BJ (cell line): Measurements from ENCODE around the gene BUB1B. TPM values are rescaled to one million over a fixed set of nuclear protein-coding genes. Genes with fewer than 3 reads are reported as not detected.

Source experiments
- CTCF ChIA-PET: fragments of 350-600 bp; formaldehyde crosslinking; extraction: SDS; loops from one replicate; lab custom pipeline; 2021; ENCODE audit warnings: antibody characterized with exemption, inconsistent platforms; lab: Yijun Ruan, JAX
- POLR2A ChIA-PET: fragments of 300-600 bp; sonication (Branson Sonifier 250); formaldehyde crosslinking; extraction: SDS; loops from one replicate; lab custom pipeline; 2021; ENCODE audit warnings: antibody characterized with exemption; lab: Charles Lee
- DNase-seq: peaks from one replicate; pipeline ENCODE4 v3.0.0-alpha.2; 2011; ENCODE audit warnings: low read depth
- H3K27me3 ChIP-seq: 2 replicates; pipeline ENCODE4 v1.6.0; 2011; ENCODE audit warnings: low read length; ENCODE audit not compliant: control insufficient read depth, insufficient read depth
- H3K36me3 ChIP-seq: 2 replicates; pipeline ENCODE4 v1.5.1; 2011; ENCODE audit warnings: low read length; ENCODE audit not compliant: control insufficient read depth, insufficient read depth
- H3K4me3 ChIP-seq: 2 replicates; pipeline ENCODE4 v1.5.1; 2011; ENCODE audit warnings: low read depth, mild to moderate bottlenecking, control low read depth, low read length
- polyA plus RNA-seq: library from polyadenylated mRNA; depleted of rRNA; stranded (reverse); fragments of >200 nt; gene quantifications from 2 replicates; pipeline ENCODE4 v1.2.3, GENCODE V29; 2011
- TF ChIP-seq, protein P1 (sequence below): IDR thresholded peaks from 2 replicates; pipeline ENCODE4 v1.5.1; 2011; ENCODE audit warnings: low read depth, mild to moderate bottlenecking, control low read depth, inconsistent platforms, low read length, moderate library complexity; ENCODE audit not compliant: insufficient read depth

The BUB1B gene
- polyA plus RNA-seq, 1 experiment, result 12.8 TPM

- TF ChIP-seq, protein P1, sequence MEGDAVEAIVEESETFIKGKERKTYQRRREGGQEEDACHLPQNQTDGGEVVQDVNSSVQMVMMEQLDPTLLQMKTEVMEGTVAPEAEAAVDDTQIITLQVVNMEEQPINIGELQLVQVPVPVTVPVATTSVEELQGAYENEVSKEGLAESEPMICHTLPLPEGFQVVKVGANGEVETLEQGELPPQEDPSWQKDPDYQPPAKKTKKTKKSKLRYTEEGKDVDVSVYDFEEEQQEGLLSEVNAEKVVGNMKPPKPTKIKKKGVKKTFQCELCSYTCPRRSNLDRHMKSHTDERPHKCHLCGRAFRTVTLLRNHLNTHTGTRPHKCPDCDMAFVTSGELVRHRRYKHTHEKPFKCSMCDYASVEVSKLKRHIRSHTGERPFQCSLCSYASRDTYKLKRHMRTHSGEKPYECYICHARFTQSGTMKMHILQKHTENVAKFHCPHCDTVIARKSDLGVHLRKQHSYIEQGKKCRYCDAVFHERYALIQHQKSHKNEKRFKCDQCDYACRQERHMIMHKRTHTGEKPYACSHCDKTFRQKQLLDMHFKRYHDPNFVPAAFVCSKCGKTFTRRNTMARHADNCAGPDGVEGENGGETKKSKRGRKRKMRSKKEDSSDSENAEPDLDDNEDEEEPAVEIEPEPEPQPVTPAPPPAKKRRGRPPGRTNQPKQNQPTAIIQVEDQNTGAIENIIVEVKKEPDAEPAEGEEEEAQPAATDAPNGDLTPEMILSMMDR, result no peak
- DNase-seq, result no peak
- no peaks in the 10 kb centered on the region for H3K36me3 ChIP-seq
- H3K4me3 ChIP-seq, result peak overlapping the region; percentile 34
- POLR2A ChIA-PET, result no interaction called here
- H3K27me3 ChIP-seq, result peaks cover 45% of the 10 kb centered on the region
- CTCF ChIA-PET, result interaction anchor here (1.1 to 2.9 kb wide), 3 partner anchors 10 to 20 kb away, joined by 3 to 17 read pairs (median 8); no protein-coding TSS in a partner anchor
Observed at GRCh38 chr15:40253167-40253790, 92.4 kb downstream of the BUB1B start.

DNA sequence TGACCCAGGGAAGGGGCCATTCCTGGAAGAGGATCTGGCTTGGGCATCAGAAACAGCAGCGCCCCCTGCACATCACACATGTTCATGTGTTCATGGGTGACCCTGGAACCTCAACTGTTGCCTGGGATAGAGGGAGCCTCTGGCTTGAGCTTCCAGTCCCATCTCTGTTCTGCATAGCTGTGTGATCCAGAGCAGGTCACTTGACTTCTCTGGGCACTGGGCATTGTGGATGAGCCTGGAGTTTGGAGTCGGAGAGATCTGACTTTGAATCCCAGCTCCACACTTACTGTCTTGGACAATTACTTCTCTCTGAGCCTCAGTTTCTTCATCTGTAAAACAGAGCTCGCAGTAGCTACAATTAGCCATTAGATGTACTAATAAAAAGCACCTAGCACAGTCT lies 93.6 kb downstream of the BUB1B start:
- H3K27me3 ChIP-seq, result peaks cover 45% of the 10 kb centered on the region
- ChIA-PET CTCF (interaction anchor here (0.8 to 2.9 kb wide), 5 partner anchors 9 to 37 kb away, joined by 3 to 17 read pairs (median 3); no protein-coding TSS in a partner anchor), POLR2A (no interaction called here)

DNA sequence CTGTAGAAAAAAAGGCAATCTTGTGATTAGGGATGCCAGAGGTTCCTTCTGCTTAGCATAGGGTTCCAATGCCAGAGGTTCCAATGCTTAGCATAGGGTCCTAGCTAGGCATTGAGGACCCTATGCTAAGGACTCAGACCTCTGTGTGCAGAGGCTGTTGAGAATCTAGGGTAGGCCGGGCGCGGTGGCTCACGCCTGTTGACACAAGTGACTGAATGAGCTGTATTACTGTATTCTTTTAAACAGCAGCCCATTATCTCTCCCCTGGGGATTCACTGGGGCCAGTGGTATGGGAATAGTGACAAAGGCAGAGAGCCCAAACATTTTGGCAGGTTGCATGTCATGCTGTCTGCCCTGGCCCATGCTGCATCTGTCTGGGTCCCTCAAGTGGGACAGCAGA lies 94.2 kb downstream of the BUB1B start:
- Histone ChIP-seq H3K27me3 (peaks cover 45% of the 10 kb centered on the region), H3K4me3 (no peak overlapping the region), H3K36me3 (no peaks in the 10 kb centered on the region)
- TF ChIP-seq, protein P1, result no peak
- ChIA-PET CTCF (interaction anchor here (0.8 to 2.9 kb wide), 5 partner anchors 8 to 37 kb away, joined by 3 to 17 read pairs (median 3); no protein-coding TSS in a partner anchor), POLR2A (no interaction called here)
- DNase-seq, result no peak

More for the DNA sequence above, 93.6 kb downstream of the BUB1B start:
- no peak for DNase-seq
- H3K4me3 ChIP-seq, result no peak overlapping the region
- TF ChIP-seq, protein P1, result no peak
- no peaks in the 10 kb centered on the region for H3K36me3 ChIP-seq

DNA sequence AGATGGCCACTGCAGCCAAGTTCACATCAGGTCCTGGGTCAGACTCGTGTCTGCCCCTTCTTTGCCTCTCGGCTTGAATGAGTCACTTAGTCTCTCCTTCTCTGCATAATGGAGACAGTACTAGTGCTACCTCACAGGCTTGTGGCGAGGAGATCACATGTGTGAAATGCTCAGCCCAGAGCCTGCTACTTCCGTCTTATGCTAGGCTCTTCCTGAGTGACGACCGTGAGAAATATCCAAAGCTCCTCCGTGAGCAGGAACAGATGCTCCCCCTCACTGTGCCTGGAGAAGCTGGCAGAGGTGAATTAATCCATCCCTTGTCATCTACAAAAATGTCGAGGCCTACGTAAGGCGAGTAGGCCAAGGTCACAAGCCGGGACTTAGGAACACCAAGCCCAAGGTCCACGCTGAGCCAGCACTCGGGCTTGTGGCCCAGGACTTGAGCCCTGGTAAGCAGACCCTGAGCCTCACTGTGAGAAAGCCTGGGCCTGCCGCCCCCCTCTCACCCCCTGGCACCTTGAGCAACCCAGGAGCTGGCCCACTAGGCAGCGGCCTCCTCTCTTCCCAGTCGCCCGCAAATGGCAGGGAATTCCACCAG lies 95.9 kb downstream of the BUB1B start:
- ChIA-PET POLR2A (no interaction called here), CTCF (interaction anchor here (2.8 kb wide), 1 partner anchor 17 kb away, joined by 21 read pairs; no protein-coding TSS in a partner anchor)
- TF ChIP-seq, protein P1, result no peak
- Histone ChIP-seq H3K36me3 (no peaks in the 10 kb centered on the region), H3K27me3 (peaks cover 35% of the 10 kb centered on the region), H3K4me3 (no peak overlapping the region)
- DNase-seq, result no peak
